Measurements from ENCODE around the gene CSNK1A1. TPM values are rescaled to one million over a fixed set of nuclear protein-coding genes. Genes with fewer than 3 reads are reported as not detected.

Gene CSNK1A1
- total RNA-seq, 1 donor, result 487 TPM

DNA sequence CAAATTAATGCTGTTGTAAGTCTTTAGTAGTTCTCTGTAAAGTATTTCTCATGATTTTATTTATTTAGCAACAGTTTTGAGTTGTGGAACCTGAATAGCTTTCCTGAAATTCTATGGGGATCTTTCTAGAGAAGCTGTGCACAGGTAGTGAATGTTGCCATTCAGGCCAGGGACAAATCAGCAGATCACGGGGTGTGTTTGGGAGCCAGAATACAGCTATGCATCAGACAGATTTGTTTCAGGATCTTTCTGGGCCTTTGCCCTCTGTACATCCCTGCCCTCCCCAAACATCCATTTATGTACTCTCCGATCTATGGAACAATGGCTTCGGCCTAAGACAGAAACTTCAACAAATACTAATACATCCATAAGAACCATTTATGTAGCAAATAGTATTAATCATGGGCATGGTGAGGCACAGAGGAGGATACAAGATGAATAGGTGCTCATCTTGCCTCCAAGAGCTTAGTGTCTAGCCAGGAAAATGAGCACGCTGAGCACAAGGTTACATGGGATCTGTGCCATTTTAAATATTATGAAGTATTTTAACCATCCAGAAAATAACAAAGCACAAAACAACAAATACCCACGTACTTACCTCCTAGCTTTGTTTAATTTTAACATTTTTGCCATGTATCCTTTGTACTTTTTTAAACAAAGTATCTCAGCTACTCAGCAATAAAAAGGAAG lies 43.1 kb upstream of the CSNK1A1 start:
- no peak overlapping the region for H3K4me3 ChIP-seq (ENCODE audit: low read depth, low read length)
- no peak for DNase-seq (ENCODE audit: low read depth)
- TF ChIP-seq, protein P1, sequence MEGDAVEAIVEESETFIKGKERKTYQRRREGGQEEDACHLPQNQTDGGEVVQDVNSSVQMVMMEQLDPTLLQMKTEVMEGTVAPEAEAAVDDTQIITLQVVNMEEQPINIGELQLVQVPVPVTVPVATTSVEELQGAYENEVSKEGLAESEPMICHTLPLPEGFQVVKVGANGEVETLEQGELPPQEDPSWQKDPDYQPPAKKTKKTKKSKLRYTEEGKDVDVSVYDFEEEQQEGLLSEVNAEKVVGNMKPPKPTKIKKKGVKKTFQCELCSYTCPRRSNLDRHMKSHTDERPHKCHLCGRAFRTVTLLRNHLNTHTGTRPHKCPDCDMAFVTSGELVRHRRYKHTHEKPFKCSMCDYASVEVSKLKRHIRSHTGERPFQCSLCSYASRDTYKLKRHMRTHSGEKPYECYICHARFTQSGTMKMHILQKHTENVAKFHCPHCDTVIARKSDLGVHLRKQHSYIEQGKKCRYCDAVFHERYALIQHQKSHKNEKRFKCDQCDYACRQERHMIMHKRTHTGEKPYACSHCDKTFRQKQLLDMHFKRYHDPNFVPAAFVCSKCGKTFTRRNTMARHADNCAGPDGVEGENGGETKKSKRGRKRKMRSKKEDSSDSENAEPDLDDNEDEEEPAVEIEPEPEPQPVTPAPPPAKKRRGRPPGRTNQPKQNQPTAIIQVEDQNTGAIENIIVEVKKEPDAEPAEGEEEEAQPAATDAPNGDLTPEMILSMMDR (IDR thresholded peaks at IDR 0.05; ENCODE audit: insufficient read depth, low read depth, low read length), result no peak

DNA sequence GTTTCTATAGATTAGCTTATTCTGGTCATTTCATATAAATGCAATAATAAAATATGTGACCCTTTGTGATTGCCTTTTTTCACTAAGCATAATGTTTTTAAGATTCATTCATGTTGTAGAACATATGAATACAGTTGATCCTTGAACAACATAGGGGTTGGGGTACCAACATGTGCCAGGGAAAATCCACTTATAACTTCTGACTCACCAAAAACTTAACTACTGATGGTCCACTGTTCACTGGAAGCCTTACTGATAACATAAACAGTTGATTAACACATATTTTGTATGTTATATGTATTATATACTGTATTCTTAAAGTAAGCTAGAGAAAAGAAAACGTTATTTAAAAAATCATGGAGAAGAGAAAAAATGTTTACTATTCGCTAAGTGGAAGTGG lies 42.1 kb upstream of the CSNK1A1 start:
- no peak for DNase-seq (ENCODE audit: low read depth)
- TF ChIP-seq, protein P1 (IDR thresholded peaks at IDR 0.05; ENCODE audit: insufficient read depth, low read depth, low read length), result no peak

DNA sequence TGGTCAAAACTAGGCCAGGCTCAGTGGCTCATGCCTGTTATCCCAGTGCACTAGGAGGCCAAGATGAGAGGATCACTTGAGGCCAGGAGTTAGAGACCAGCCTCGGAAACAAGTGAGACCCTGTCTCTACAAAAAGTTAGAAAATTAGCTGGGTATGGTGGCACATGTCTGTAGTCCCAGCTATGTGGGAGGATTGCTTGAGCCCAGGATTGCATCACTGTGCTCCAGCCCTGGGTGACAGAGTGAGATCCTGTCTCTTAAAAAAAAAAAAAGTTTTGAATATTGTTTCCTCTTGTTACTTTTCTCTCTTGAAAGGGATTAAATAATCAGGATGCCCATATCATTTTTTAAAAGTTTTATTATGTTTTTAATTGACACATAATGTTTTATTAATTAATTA lies 37.7 kb upstream of the CSNK1A1 start:
- no peak for DNase-seq (ENCODE audit: low read depth)
- H3K4me3 ChIP-seq (ENCODE audit: low read depth, low read length), result no peak overlapping the region
- TF ChIP-seq, protein P1 (IDR thresholded peaks at IDR 0.05; ENCODE audit: insufficient read depth, low read depth, low read length), result no peak

More for the DNA sequence above, 42.1 kb upstream of the CSNK1A1 start:
- no peak overlapping the region for H3K4me3 ChIP-seq (ENCODE audit: low read depth, low read length)

DNA sequence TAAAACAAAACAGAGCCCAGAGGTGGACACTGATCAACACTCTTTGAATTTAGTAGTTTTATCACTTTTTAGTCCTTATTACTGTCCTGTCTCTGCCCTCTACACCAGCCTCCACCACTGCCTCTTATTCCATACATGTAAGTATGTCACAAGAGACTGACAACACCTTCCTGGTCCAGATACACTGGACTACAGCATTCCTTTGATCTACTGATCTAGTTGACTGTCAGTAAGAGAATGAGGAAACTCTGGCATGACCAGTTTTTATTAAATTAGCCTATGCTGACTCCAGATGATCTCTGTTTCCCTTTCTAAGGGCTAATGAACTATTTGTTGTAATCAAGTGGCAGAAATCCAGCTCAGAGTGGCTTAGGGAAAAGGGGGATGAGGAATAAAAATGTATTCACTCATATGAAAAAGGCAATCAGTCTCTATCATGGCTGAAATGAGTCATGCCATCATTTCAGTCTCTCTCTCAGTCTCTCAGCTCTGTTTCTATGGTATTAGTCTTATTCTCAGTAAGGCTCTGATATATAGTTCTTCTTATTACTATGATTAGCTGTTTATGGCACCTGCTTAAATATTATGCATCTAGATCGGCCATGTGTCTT lies 35.6 kb upstream of the CSNK1A1 start:
- TF ChIP-seq, protein P1 (IDR thresholded peaks at IDR 0.05; ENCODE audit: insufficient read depth, low read depth, low read length), result no peak
- no peak overlapping the region for H3K4me3 ChIP-seq (ENCODE audit: low read depth, low read length)

DNA sequence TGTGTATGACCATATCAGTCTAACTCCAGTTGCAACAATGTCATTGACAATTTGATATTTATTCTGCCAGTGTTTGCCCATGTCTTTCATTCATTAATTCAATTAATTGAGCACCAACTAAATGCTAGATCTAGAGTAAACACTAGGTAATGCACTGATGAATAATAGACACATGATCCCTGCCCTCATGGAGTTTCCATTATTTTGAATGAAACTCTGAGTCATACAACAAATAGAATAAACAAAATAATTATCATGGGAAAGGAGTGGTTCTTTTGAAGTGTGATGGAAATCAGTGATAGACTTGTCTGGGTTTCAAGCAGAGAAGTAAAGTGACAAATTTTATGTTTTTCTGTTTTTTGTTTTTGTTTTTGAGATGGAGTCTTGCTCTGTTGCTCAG lies 34.7 kb upstream of the CSNK1A1 start:
- TF ChIP-seq, protein P1 (IDR thresholded peaks at IDR 0.05; ENCODE audit: insufficient read depth, low read depth, low read length), result no peak
- no peak for DNase-seq (ENCODE audit: low read depth)
- H3K4me3 ChIP-seq (ENCODE audit: low read depth, low read length), result no peak overlapping the region

More for the DNA sequence above, 35.6 kb upstream of the CSNK1A1 start:
- no peak for DNase-seq (ENCODE audit: low read depth)

DNA sequence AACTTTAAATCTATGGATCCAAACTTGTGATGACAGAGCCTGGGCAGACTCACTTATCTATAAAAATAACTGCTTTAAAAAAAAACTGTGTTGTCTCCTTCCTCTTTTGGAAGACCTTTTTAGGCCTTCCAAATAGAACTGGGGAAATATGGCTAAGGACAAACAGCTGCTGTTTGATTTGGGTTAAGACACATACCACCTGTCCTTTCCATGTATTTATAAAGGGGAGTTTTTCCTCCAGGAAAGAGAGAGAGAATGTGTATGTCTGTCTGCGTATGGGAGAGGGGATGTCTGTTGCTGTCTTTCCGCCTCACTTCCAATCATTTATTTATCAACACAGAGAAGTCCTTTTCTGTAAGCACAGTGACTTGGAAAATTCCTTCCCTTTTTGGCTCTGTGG lies 32.9 kb upstream of the CSNK1A1 start:
- DNase-seq (ENCODE audit: low read depth), result no peak
- TF ChIP-seq, protein P1 (IDR thresholded peaks at IDR 0.05; ENCODE audit: insufficient read depth, low read depth, low read length), result no peak
- no peak overlapping the region for H3K4me3 ChIP-seq (ENCODE audit: low read depth, low read length)

All from fibroblast of villous mesenchyme (primary cell).